ENCODE results near the gene CDCA4. TPM values are rescaled to one million over a fixed set of nuclear protein-coding genes. Genes with fewer than 3 reads are reported as not detected.
"Not testable (repeated sequence)": the region's sequence is repeated elsewhere in the genome, so short reads cannot be mapped to it uniquely, and the experiment has no call there.

CDCA4 gene
- total and polyA plus RNA-seq, 4 donors: 7.1 to 16.6 (median 9.4) TPM

GRCh38 chr14:105039458-105040205 lies 18.7 kb upstream of the CDCA4 start:
- Histone ChIP-seq H3K27ac (ENCODE audit: low read depth, low read length) (no peak overlapping the region), H3K4me1 (ENCODE audit: control insufficient read depth, insufficient read depth, low read length) (no peaks in the 10 kb centered on the region), H3K4me3 (ENCODE audit: low read depth, low read length) (no peak overlapping the region), H3K27me3 (ENCODE audit: control insufficient read depth, insufficient read depth, low read length) (peaks cover 5% of the 10 kb centered on the region), H3K36me3 (ENCODE audit: control insufficient read depth, insufficient read depth, low read length) (no peaks in the 10 kb centered on the region), H3K9me3 (ENCODE audit: control insufficient read depth, insufficient read depth, low read length) (no peaks in the 10 kb centered on the region)
- DNase-seq (ENCODE audit: low read depth in 4 of 6, low spot score in 6 of 6): no peak
- 75% methylated on average over 6 of the region's 14 CpGs for WGBS (ENCODE audit: insufficient coverage)

- not testable (repeated sequence) for DNase-seq (ENCODE audit: low read depth in 4 of 6, low spot score in 6 of 6); H3K4me3 ChIP-seq (ENCODE audit: low read depth, low read length); H3K9me3 ChIP-seq (ENCODE audit: control insufficient read depth, insufficient read depth, low read length); H3K27ac ChIP-seq (ENCODE audit: low read depth, low read length); H3K36me3 ChIP-seq (ENCODE audit: control insufficient read depth, insufficient read depth, low read length); H3K4me1 ChIP-seq (ENCODE audit: control insufficient read depth, insufficient read depth, low read length)
- peaks cover 22% of the 10 kb centered on the region for H3K27me3 ChIP-seq (ENCODE audit: control insufficient read depth, insufficient read depth, low read length)
- WGBS (ENCODE audit: insufficient coverage): no CpG with 5 or more reads among the region's 2 CpGs
Observed at GRCh38 chr14:105035616-105036015, 14.7 kb upstream of the CDCA4 start.

- Histone ChIP-seq H3K27ac (ENCODE audit: low read depth, low read length) (no peak overlapping the region), H3K36me3 (ENCODE audit: control insufficient read depth, insufficient read depth, low read length) (no peaks in the 10 kb centered on the region), H3K4me1 (ENCODE audit: control insufficient read depth, insufficient read depth, low read length) (peaks cover 3% of the 10 kb centered on the region), H3K27me3 (ENCODE audit: control insufficient read depth, insufficient read depth, low read length) (peaks cover 22% of the 10 kb centered on the region), H3K9me3 (ENCODE audit: control insufficient read depth, insufficient read depth, low read length) (no peaks in the 10 kb centered on the region), H3K4me3 (ENCODE audit: low read depth, low read length) (no peak overlapping the region)
- DNase-seq (ENCODE audit: low read depth in 4 of 6, low spot score in 6 of 6): no peak
- WGBS (ENCODE audit: insufficient coverage): 65% methylated on average over 16 of the region's 17 CpGs
Observed at GRCh38 chr14:105034315-105035039, 13.6 kb upstream of the CDCA4 start.

- not testable (repeated sequence) for H3K27ac ChIP-seq (ENCODE audit: low read depth, low read length); H3K9me3 ChIP-seq (ENCODE audit: control insufficient read depth, insufficient read depth, low read length); H3K36me3 ChIP-seq (ENCODE audit: control insufficient read depth, insufficient read depth, low read length); DNase-seq (ENCODE audit: low read depth in 4 of 6, low spot score in 6 of 6); H3K4me1 ChIP-seq (ENCODE audit: control insufficient read depth, insufficient read depth, low read length)
- 3% methylated on average over 45 of the region's 45 CpGs for WGBS (ENCODE audit: insufficient coverage)
- Histone ChIP-seq H3K27me3 (ENCODE audit: control insufficient read depth, insufficient read depth, low read length) (peaks cover 22% of the 10 kb centered on the region), H3K4me3 (ENCODE audit: low read depth, low read length) (peak overlapping the region; percentile 35)
Observed at GRCh38 chr14:105033412-105033900, 12.6 kb upstream of the CDCA4 start.

GRCh38 chr14:105032451-105032901 lies 11.6 kb upstream of the CDCA4 start:
- WGBS (ENCODE audit: insufficient coverage): 56% methylated on average over 3 of the region's 5 CpGs
- DNase-seq (ENCODE audit: low read depth in 4 of 6, low spot score in 6 of 6); H3K9me3 ChIP-seq (ENCODE audit: control insufficient read depth, insufficient read depth, low read length); H3K27ac ChIP-seq (ENCODE audit: low read depth, low read length); H3K36me3 ChIP-seq (ENCODE audit: control insufficient read depth, insufficient read depth, low read length); H3K4me1 ChIP-seq (ENCODE audit: control insufficient read depth, insufficient read depth, low read length); H3K4me3 ChIP-seq (ENCODE audit: low read depth, low read length): not testable (repeated sequence)
- peaks cover 22% of the 10 kb centered on the region for H3K27me3 ChIP-seq (ENCODE audit: control insufficient read depth, insufficient read depth, low read length)

- WGBS (ENCODE audit: insufficient coverage): 82% methylated on average over 8 of the region's 9 CpGs
- H3K27me3 ChIP-seq (ENCODE audit: control insufficient read depth, insufficient read depth, low read length): peaks cover 22% of the 10 kb centered on the region
- H3K27ac ChIP-seq (ENCODE audit: low read depth, low read length): no peak overlapping the region
- H3K4me3 ChIP-seq (ENCODE audit: low read depth, low read length): no peak overlapping the region
- H3K4me1 ChIP-seq (ENCODE audit: control insufficient read depth, insufficient read depth, low read length): peaks cover 3% of the 10 kb centered on the region
- no peaks in the 10 kb centered on the region for H3K9me3 ChIP-seq (ENCODE audit: control insufficient read depth, insufficient read depth, low read length)
- H3K36me3 ChIP-seq (ENCODE audit: control insufficient read depth, insufficient read depth, low read length): no peaks in the 10 kb centered on the region
- DNase-seq (ENCODE audit: low read depth in 4 of 6, low spot score in 6 of 6): no peak
Observed at GRCh38 chr14:105030836-105031396, 10.0 kb upstream of the CDCA4 start.

GRCh38 chr14:105030194-105030593 lies 9.3 kb upstream of the CDCA4 start:
- Histone ChIP-seq H3K4me3 (ENCODE audit: low read depth, low read length) (no peak overlapping the region), H3K27ac (ENCODE audit: low read depth, low read length) (no peak overlapping the region), H3K4me1 (ENCODE audit: control insufficient read depth, insufficient read depth, low read length) (peaks cover 3% of the 10 kb centered on the region), H3K27me3 (ENCODE audit: control insufficient read depth, insufficient read depth, low read length) (peaks cover 22% of the 10 kb centered on the region), H3K36me3 (ENCODE audit: control insufficient read depth, insufficient read depth, low read length) (no peaks in the 10 kb centered on the region), H3K9me3 (ENCODE audit: control insufficient read depth, insufficient read depth, low read length) (no peaks in the 10 kb centered on the region)
- DNase-seq (ENCODE audit: low read depth in 4 of 6, low spot score in 6 of 6): peak in 1 of 6 donors; percentile 33
- WGBS (ENCODE audit: insufficient coverage): no CpG with 5 or more reads among the region's 2 CpGs

- H3K4me3 ChIP-seq (ENCODE audit: low read depth, low read length): no peak overlapping the region
- H3K27me3 ChIP-seq (ENCODE audit: control insufficient read depth, insufficient read depth, low read length): peaks cover 18% of the 10 kb centered on the region
- no peaks in the 10 kb centered on the region for H3K36me3 ChIP-seq (ENCODE audit: control insufficient read depth, insufficient read depth, low read length)
- no peak overlapping the region for H3K27ac ChIP-seq (ENCODE audit: low read depth, low read length)
- H3K9me3 ChIP-seq (ENCODE audit: control insufficient read depth, insufficient read depth, low read length): no peaks in the 10 kb centered on the region
- DNase-seq (ENCODE audit: low read depth in 4 of 6, low spot score in 6 of 6): peak in 1 of 6 donors; percentile 60
- WGBS (ENCODE audit: insufficient coverage): 58% methylated on average over 7 of the region's 7 CpGs
- peaks cover 3% of the 10 kb centered on the region for H3K4me1 ChIP-seq (ENCODE audit: control insufficient read depth, insufficient read depth, low read length)
Observed at GRCh38 chr14:105029402-105029801, 8.5 kb upstream of the CDCA4 start.

- DNase-seq (ENCODE audit: low read depth in 4 of 6, low spot score in 6 of 6): no peak
Observed at GRCh38 chr14:105028251-105028927, 7.5 kb upstream of the CDCA4 start.

More at GRCh38 chr14:105028251-105028927, 7.5 kb upstream of the CDCA4 start:
- H3K9me3 ChIP-seq (ENCODE audit: control insufficient read depth, insufficient read depth, low read length): no peaks in the 10 kb centered on the region
- H3K36me3 ChIP-seq (ENCODE audit: control insufficient read depth, insufficient read depth, low read length): no peaks in the 10 kb centered on the region
- H3K4me1 ChIP-seq (ENCODE audit: control insufficient read depth, insufficient read depth, low read length): peaks cover under 1% of the 10 kb centered on the region
- no peak overlapping the region for H3K4me3 ChIP-seq (ENCODE audit: low read depth, low read length)
- peaks cover 8% of the 10 kb centered on the region for H3K27me3 ChIP-seq (ENCODE audit: control insufficient read depth, insufficient read depth, low read length)
- WGBS (ENCODE audit: insufficient coverage): 82% methylated on average over 7 of the region's 12 CpGs
- H3K27ac ChIP-seq (ENCODE audit: low read depth, low read length): no peak overlapping the region

All from spinal cord (tissue), 10 donors.